ENCODE data around the gene PRSS33.

PRSS33 gene

GRCh38 chr16:2811703-2812471 lies 24.5 kb upstream of the PRSS33 start:
- DNase-seq (ENCODE audit: low read depth), result no peak
- no peak for TF ChIP-seq CTCF (IDR thresholded peaks at IDR 0.05; ENCODE audit: control insufficient read depth, insufficient read depth, low read depth, low read length, missing control alignments)
- H3K4me3 ChIP-seq (ENCODE audit: control insufficient read depth, low read depth, low read length), result no peak overlapping the region

- TF ChIP-seq CTCF (IDR thresholded peaks at IDR 0.05; ENCODE audit: control insufficient read depth, insufficient read depth, low read depth, low read length, missing control alignments), result no peak
- no peak overlapping the region for H3K4me3 ChIP-seq (ENCODE audit: control insufficient read depth, low read depth, low read length)
- no peak for DNase-seq (ENCODE audit: low read depth)
These were observed 23.3 kb upstream of the PRSS33 start for GRCh38 chr16:2810651-2811050.

- TF ChIP-seq CTCF (IDR thresholded peaks at IDR 0.05; ENCODE audit: control insufficient read depth, insufficient read depth, low read depth, low read length, missing control alignments), result no peak
- no peak for DNase-seq (ENCODE audit: low read depth)
These were observed 21.9 kb upstream of the PRSS33 start for GRCh38 chr16:2809149-2809760.

GRCh38 chr16:2808181-2808580 lies 20.8 kb upstream of the PRSS33 start:
- TF ChIP-seq CTCF (IDR thresholded peaks at IDR 0.05; ENCODE audit: control insufficient read depth, insufficient read depth, low read depth, low read length, missing control alignments), result no peak
- H3K4me3 ChIP-seq (ENCODE audit: control insufficient read depth, low read depth, low read length), result no peak overlapping the region
- no peak for DNase-seq (ENCODE audit: low read depth)

More at GRCh38 chr16:2809149-2809760, 21.9 kb upstream of the PRSS33 start:
- H3K4me3 ChIP-seq (ENCODE audit: control insufficient read depth, low read depth, low read length), result no peak overlapping the region

GRCh38 chr16:2806286-2806685 lies 18.9 kb upstream of the PRSS33 start:
- DNase-seq (ENCODE audit: low read depth), result no peak
- no peak overlapping the region for H3K4me3 ChIP-seq (ENCODE audit: control insufficient read depth, low read depth, low read length)
- TF ChIP-seq CTCF (IDR thresholded peaks at IDR 0.05; ENCODE audit: control insufficient read depth, insufficient read depth, low read depth, low read length, missing control alignments), result no peak

GRCh38 chr16:2804728-2805127 lies 17.4 kb upstream of the PRSS33 start:
- H3K4me3 ChIP-seq (ENCODE audit: control insufficient read depth, low read depth, low read length), result no peak overlapping the region
- TF ChIP-seq CTCF (IDR thresholded peaks at IDR 0.05; ENCODE audit: control insufficient read depth, insufficient read depth, low read depth, low read length, missing control alignments), result no peak

More at GRCh38 chr16:2804728-2805127, 17.4 kb upstream of the PRSS33 start:
- no peak for DNase-seq (ENCODE audit: low read depth)

All from AG09309 (cell line).